ENCODE results near the gene WWOX. TPM values are rescaled to one million over a fixed set of nuclear protein-coding genes. Genes with fewer than 3 reads are reported as not detected.

The WWOX gene
- total RNA-seq, 2 experiments from 2014 or later = 14.3 to 16.5 TPM

- intact Hi-C loops (cut with micrococcal nuclease) = no loop called here
- peaks cover 10% of the 10 kb centered on the region for H3K9me3 Mint-ChIP-seq
- DNase-seq = no peak
- H3K27me3 Mint-ChIP-seq = no peaks in the 10 kb centered on the region
- no peak overlapping the region for H3K27ac Mint-ChIP-seq
- H3K4me3 Mint-ChIP-seq = no peak overlapping the region
- H3K4me1 Mint-ChIP-seq (ENCODE audit: low read depth) = no peaks in the 10 kb centered on the region
- peaks cover 4% of the 10 kb centered on the region for H3K36me3 Mint-ChIP-seq
- POLR2A ChIA-PET = no interaction called here
- CTCF ChIA-PET = no interaction called here
Observed at GRCh38 chr16:78155791-78156345, 56.4 kb downstream of the WWOX start.

GRCh38 chr16:78161023-78161729 lies 61.7 kb downstream of the WWOX start:
- Mint-ChIP-seq H3K4me3 (no peak overlapping the region), H3K4me1 (ENCODE audit: low read depth) (no peaks in the 10 kb centered on the region), H3K27me3 (no peaks in the 10 kb centered on the region), H3K27ac (no peak overlapping the region), H3K9me3 (peaks cover 15% of the 10 kb centered on the region), H3K36me3 (peaks cover 15% of the 10 kb centered on the region)
- no peak for DNase-seq
- POLR2A ChIA-PET = no interaction called here
- intact Hi-C loops (cut with micrococcal nuclease) = no loop called here
- CTCF ChIA-PET = interaction anchor here (1.1 kb wide), 1 partner anchor 74 kb away, joined by 3 read pairs; no protein-coding TSS in a partner anchor

DNA sequence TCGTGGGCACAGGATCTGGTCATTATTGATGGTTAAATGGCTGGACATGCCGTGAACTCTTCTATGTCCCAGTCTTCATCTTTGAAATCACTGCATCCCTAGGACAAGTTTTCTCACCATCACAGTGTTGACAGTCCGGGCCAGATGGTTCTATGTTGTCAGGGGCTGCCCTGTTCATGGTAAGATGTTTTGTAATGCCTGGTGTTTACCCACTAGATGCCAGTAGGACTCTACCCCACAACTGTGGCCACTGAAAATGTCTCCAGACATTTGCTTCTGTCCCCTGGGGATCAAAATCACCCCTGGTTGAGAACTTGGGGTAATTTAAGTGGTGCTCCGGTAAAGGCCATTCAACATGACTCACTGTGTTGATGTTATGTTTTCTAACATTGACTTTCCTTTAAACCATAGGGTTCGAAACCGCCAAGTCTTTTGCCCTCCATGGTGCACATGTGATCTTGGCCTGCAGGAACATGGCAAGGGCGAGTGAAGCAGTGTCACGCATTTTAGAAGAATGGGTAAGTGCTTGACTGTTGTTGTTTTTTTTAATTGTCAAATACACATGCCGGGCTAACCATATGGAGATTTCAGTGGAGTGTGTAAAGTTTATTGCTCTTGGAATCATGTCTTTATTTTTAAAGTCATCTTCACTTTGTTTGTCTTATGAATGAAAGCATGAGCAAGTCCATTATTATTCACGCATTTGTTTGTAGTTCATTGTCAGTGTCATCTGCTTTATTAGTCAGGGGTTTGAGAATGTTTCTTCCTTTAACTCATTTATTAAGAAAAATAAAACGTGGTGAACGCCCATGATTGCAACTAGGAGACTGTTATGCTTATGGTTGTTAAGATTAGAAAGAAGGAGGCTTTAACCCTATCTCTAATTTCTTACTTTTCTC lies 64.6 kb downstream of the WWOX start:
- intact Hi-C loops (cut with micrococcal nuclease) = no loop called here
- Mint-ChIP-seq H3K4me3 (no peak overlapping the region), H3K27ac (no peak overlapping the region), H3K36me3 (peaks cover 23% of the 10 kb centered on the region), H3K9me3 (peaks cover 12% of the 10 kb centered on the region), H3K4me1 (ENCODE audit: low read depth) (no peaks in the 10 kb centered on the region), H3K27me3 (no peaks in the 10 kb centered on the region)
- ChIA-PET POLR2A (no interaction called here), CTCF (no interaction called here)
- no peak for DNase-seq

- peaks cover 2% of the 10 kb centered on the region for H3K9me3 Mint-ChIP-seq
- peaks cover 12% of the 10 kb centered on the region for H3K36me3 Mint-ChIP-seq
- intact Hi-C loops (cut with micrococcal nuclease) = no loop called here
- H3K4me3 Mint-ChIP-seq = no peak overlapping the region
- no peak overlapping the region for H3K27ac Mint-ChIP-seq
- no peaks in the 10 kb centered on the region for H3K27me3 Mint-ChIP-seq
- ChIA-PET POLR2A (no interaction called here), CTCF (no interaction called here)
- DNase-seq = no peak
- H3K4me1 Mint-ChIP-seq (ENCODE audit: low read depth) = no peaks in the 10 kb centered on the region
Observed at GRCh38 chr16:78170494-78170933, 71.1 kb downstream of the WWOX start.

GRCh38 chr16:78175287-78175686 lies 75.8 kb downstream of the WWOX start:
- Mint-ChIP-seq H3K27ac (no peak overlapping the region), H3K4me1 (ENCODE audit: low read depth) (no peaks in the 10 kb centered on the region), H3K36me3 (peaks cover 5% of the 10 kb centered on the region), H3K9me3 (peaks cover 2% of the 10 kb centered on the region), H3K4me3 (no peak overlapping the region), H3K27me3 (no peaks in the 10 kb centered on the region)
- ChIA-PET CTCF (no interaction called here), POLR2A (no interaction called here)
- no peak for DNase-seq
- intact Hi-C loops (cut with micrococcal nuclease) = no loop called here

DNA sequence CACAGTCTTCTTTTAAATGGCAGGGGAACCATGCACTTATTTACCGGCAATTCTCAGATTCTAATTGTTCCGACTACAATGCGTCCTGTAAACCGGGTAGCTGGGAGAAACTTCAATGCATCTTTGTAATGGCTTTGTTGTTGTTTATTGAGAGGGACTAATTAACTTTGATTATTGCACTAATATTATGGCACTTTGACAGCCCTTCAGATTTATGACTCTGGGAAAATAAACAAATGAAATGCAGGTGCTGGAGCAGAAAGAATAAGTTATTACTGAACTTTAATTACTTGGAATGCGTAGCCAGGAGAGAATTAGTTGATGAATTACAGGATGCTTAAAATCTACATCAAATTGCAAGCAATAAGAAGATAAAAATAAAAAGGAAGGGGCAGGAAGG lies 77.0 kb downstream of the WWOX start:
- ChIA-PET CTCF (no interaction called here), POLR2A (no interaction called here)
- Mint-ChIP-seq H3K4me3 (no peak overlapping the region), H3K9me3 (peaks cover 2% of the 10 kb centered on the region), H3K27ac (no peak overlapping the region), H3K4me1 (ENCODE audit: low read depth) (no peaks in the 10 kb centered on the region), H3K36me3 (peaks cover 5% of the 10 kb centered on the region), H3K27me3 (no peaks in the 10 kb centered on the region)
- intact Hi-C loops (cut with micrococcal nuclease) = no loop called here
- DNase-seq = no peak

DNA sequence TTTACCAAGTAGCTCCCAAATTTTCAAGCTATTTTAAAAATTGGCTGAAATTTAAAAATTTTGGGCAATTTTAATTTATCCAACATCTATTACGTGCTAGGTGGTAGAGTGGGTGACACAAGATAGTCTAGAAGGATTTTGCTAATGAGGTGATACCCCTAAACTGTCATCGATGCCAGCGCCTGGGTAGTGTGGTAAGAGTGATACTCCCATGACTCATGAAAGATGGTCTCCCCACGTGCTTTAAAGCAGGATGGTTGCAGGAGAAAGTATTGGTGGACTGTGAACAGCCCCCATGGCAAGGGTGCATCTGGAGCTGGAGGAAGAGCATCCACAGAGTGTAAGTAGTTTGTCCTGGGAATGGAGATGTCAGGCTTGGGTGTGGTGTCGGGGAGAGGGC lies 77.8 kb downstream of the WWOX start:
- peaks cover 5% of the 10 kb centered on the region for H3K36me3 Mint-ChIP-seq
- no peak overlapping the region for H3K27ac Mint-ChIP-seq
- H3K4me1 Mint-ChIP-seq (ENCODE audit: low read depth) = no peaks in the 10 kb centered on the region
- no peak overlapping the region for H3K4me3 Mint-ChIP-seq
- CTCF ChIA-PET = no interaction called here
- no peak for DNase-seq
- no peaks in the 10 kb centered on the region for H3K27me3 Mint-ChIP-seq
- intact Hi-C loops (cut with micrococcal nuclease) = no loop called here
- POLR2A ChIA-PET = no interaction called here
- peaks cover 2% of the 10 kb centered on the region for H3K9me3 Mint-ChIP-seq

- CTCF ChIA-PET = interaction anchor here (1.3 kb wide), 1 partner anchor 36 kb away, joined by 3 read pairs; no protein-coding TSS in a partner anchor
- no peak for DNase-seq
- H3K4me1 Mint-ChIP-seq (ENCODE audit: low read depth) = no peaks in the 10 kb centered on the region
- no peak overlapping the region for H3K4me3 Mint-ChIP-seq
- peaks cover 5% of the 10 kb centered on the region for H3K36me3 Mint-ChIP-seq
- intact Hi-C loops (cut with micrococcal nuclease) = no loop called here
- POLR2A ChIA-PET = no interaction called here
- H3K9me3 Mint-ChIP-seq = peaks cover 2% of the 10 kb centered on the region
- no peaks in the 10 kb centered on the region for H3K27me3 Mint-ChIP-seq
- no peak overlapping the region for H3K27ac Mint-ChIP-seq
Observed at GRCh38 chr16:78177987-78178386, 78.5 kb downstream of the WWOX start.

DNA sequence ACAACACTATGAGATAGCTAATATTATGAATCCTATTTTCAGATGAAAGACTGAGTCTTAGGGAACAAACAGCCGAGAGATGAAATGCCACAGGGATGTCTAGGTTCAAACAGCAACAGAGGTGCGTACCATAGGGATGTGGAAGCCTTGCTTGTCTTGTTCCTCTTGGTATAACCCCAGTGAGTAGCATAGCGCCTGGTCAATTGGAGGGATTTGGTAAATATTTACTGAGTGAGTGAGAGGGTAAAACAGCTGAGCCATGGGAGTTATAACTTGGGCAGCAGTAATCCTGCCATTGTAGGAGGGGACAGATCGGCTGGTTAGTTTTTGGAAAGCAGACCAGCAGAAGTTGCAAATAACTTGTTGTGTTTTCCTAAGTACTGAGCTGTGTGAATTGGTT lies 80.2 kb downstream of the WWOX start:
- Mint-ChIP-seq H3K4me3 (no peak overlapping the region), H3K36me3 (peaks cover 5% of the 10 kb centered on the region), H3K9me3 (peaks cover 2% of the 10 kb centered on the region), H3K27me3 (no peaks in the 10 kb centered on the region), H3K27ac (no peak overlapping the region), H3K4me1 (ENCODE audit: low read depth) (no peaks in the 10 kb centered on the region)
- POLR2A ChIA-PET = no interaction called here
- CTCF ChIA-PET = no interaction called here
- intact Hi-C loops (cut with micrococcal nuclease) = no loop called here
- no peak for DNase-seq

DNA sequence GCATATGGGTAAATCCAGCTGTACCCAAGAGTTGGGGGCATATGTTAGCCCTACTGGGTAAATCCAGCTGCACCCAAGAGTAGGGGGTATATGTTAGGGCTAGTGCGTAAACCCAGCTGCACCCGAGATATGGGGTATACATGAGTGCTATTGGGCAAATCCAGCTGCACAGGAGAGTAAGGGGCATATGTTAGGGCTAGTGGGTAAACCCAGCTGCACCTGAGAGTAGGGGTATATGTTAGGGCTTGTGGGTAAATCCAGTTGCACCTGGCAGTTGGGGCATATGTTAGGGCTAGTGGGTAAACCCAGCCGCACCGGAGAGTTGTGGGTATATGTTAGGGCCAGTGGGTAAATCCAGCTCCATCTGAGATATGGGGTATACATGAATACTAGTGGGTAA lies 80.9 kb downstream of the WWOX start:
- Mint-ChIP-seq H3K27me3 (no peaks in the 10 kb centered on the region), H3K36me3 (peaks cover 3% of the 10 kb centered on the region), H3K4me3 (no peak overlapping the region), H3K27ac (no peak overlapping the region), H3K4me1 (ENCODE audit: low read depth) (no peaks in the 10 kb centered on the region), H3K9me3 (no peaks in the 10 kb centered on the region)
- ChIA-PET POLR2A (no interaction called here), CTCF (no interaction called here)
- intact Hi-C loops (cut with micrococcal nuclease) = no loop called here
- DNase-seq = no peak

GRCh38 chr16:78183437-78184237 lies 84.2 kb downstream of the WWOX start:
- no peak overlapping the region for H3K27ac Mint-ChIP-seq
- POLR2A ChIA-PET = no interaction called here
- intact Hi-C loops (cut with micrococcal nuclease) = no loop called here
- DNase-seq = no peak
- H3K4me1 Mint-ChIP-seq (ENCODE audit: low read depth) = no peaks in the 10 kb centered on the region
- H3K27me3 Mint-ChIP-seq = no peaks in the 10 kb centered on the region
- H3K36me3 Mint-ChIP-seq = no peaks in the 10 kb centered on the region
- H3K4me3 Mint-ChIP-seq = no peak overlapping the region
- H3K9me3 Mint-ChIP-seq = no peaks in the 10 kb centered on the region
- CTCF ChIA-PET = no interaction called here
